ENCODE results near the gene CDK3.
"Not testable (repeated sequence)": the region's sequence is repeated elsewhere in the genome, so short reads cannot be mapped to it uniquely, and the experiment has no call there.

The CDK3 gene

GRCh38 chr17:76034428-76035350 is 34.0 kb downstream of the CDK3 start:
- in situ Hi-C loops (cut with MboI; ENCODE audit: low sequenced_read_pairs) = no loop called here

DNA sequence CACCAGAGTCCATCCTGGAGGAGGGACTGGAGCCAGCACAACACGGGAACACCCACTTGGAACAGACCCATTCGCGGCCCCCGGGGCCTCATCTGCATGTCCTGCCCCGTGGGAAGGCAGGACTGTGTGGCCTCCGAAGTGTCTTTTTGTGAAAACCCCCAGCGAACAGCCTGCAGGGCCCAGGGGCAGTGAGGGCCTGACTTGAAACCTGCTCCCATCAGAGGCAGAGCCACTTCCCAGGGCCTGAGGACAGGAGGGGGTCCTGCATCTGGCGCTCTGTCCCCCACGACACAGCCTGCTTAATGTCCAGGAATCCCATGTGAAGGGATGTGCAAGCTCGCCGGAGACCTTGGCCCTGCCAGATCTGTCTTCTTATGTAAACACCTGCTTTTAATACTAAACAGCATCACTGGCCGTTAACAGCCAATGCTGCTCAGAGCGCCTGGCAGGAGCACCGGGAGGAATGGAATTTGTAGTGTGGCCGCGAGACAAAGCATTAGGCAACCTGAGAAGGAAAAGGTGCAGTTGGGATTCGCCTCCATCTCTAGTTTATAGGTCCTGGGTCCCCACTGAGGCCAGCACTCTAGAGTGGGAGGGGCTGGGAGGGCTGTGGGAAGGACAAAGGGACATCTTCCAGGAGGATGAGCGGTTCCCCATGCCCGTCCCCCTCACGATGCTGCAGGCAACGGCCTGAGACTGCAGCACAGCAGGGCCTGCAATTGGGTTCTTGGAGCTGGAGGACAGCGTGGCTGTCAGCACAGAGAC is 36.0 kb downstream of the CDK3 start:
- in situ Hi-C loops (cut with MboI; ENCODE audit: low sequenced_read_pairs) = no loop called here

GRCh38 chr17:76038050-76038449 is 37.4 kb downstream of the CDK3 start:
- in situ Hi-C loops (cut with MboI; ENCODE audit: low sequenced_read_pairs) = no loop called here

DNA sequence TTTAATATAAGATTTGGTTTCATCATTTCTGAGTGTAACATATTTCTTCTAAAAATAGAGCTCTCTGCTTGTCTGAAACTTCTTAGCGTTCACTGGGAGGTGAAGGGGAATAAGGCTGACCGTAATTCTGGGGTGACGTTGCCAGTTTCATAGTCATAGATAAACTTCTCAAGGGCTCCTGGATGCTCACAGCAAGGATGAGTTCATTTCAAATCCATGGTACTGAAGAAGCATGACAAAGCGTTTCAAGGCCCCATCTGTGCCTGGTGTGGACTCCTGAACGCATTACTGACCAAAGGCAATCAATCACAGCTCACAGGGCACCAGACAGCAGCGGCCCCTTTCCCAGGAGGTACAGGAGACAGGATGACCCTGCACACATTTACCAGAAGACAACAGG is 38.5 kb downstream of the CDK3 start:
- in situ Hi-C loops (cut with MboI; ENCODE audit: low sequenced_read_pairs) = no loop called here

DNA sequence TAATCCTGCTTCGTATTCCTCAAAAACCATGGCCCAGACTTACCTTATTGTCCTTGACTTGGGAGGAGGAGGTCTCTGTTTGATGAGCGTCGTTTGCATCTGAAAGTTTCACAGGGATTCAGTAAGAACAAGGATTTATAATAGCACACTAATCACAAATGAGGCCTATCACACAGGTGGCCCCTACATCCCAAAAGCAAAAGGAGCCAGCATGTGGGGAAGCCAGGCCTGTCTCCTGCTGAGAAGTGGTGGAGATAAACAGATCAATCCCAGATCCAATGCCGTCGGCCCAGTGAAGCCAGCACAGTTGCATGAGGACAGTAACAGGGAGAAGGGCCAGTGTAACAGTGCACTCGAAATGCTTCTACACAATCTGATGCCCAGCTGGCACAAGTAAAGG is 39.7 kb downstream of the CDK3 start:
- in situ Hi-C loops (cut with MboI; ENCODE audit: low sequenced_read_pairs) = no loop called here

GRCh38 chr17:76042868-76043267 is 42.2 kb downstream of the CDK3 start:
- in situ Hi-C loops (cut with MboI; ENCODE audit: low sequenced_read_pairs) = not testable (repeated sequence)

DNA sequence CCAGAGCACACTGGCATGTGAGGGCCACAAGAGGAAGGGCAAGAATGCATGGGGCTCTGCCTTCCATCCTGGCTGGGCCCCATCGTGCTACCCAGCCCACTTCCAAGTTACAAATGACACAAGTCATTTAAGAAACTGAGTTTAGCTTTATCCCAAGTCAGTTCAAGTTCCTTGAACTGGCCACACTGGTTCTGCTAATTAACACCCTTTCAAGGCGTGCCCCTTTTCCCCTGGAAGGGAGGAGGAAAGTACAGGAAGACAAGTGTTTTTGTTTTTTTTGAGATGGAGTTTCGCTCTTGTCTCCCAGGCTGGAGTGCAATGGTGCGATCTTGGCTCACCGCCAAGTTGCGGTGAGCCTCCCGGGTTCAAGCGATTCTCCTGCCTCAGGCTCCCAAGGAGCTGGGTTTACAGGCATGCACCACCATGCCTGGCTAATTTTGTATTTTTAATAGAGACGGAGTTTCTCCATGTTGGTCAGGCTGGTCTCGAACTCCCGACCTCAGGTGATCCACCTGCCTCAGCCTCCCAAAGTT is 43.9 kb downstream of the CDK3 start:
- in situ Hi-C loops (cut with MboI; ENCODE audit: low sequenced_read_pairs) = not testable (repeated sequence)

DNA sequence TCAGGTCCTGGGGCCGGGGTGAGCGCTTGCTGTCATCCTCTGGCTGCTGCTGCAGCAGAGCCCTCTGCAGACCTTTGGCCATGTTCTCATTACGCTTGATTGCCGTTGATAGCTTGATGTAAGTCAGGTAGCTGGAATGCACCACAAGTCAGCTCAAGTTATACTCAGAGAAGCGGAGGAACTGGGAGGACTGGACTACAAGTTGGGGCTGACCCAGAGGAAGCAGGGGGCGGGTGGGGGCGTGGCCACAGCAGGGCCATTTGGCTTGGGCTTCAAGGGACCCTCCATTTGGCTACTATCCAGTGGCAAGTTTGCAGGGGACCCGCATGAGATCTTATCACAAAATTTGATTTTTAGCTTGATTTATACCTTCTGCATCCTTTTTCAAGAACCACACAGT is 45.4 kb downstream of the CDK3 start:
- in situ Hi-C loops (cut with MboI; ENCODE audit: low sequenced_read_pairs) = no loop called here

- in situ Hi-C loops (cut with MboI; ENCODE audit: low sequenced_read_pairs) = no loop called here
These were observed 47.5 kb downstream of the CDK3 start for GRCh38 chr17:76048025-76048605.

GRCh38 chr17:76048711-76049110 is 48.1 kb downstream of the CDK3 start:
- in situ Hi-C loops (cut with MboI; ENCODE audit: low sequenced_read_pairs) = no loop called here

DNA sequence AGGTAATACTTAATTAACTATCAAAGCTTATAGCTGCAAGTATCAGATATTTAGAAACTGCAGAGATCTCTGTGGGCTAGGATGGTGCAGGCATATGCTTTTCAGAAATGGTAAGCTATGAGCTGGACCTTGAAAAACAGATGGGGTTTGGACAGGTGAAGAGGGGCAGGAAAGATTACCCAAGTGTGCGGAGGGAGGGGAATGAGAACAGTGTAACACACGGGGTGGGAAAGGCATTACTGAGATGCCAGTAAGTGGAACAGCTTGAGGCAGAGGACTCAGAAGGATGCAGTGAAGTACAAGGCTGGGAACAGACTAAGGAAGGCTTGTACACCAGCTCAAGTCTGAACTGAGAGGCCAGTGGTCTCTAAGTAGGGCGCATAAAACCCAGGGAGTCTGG is 48.6 kb downstream of the CDK3 start:
- in situ Hi-C loops (cut with MboI; ENCODE audit: low sequenced_read_pairs) = no loop called here

- in situ Hi-C loops (cut with MboI; ENCODE audit: low sequenced_read_pairs) = no loop called here
These were observed 49.3 kb downstream of the CDK3 start for GRCh38 chr17:76049836-76050537.

DNA sequence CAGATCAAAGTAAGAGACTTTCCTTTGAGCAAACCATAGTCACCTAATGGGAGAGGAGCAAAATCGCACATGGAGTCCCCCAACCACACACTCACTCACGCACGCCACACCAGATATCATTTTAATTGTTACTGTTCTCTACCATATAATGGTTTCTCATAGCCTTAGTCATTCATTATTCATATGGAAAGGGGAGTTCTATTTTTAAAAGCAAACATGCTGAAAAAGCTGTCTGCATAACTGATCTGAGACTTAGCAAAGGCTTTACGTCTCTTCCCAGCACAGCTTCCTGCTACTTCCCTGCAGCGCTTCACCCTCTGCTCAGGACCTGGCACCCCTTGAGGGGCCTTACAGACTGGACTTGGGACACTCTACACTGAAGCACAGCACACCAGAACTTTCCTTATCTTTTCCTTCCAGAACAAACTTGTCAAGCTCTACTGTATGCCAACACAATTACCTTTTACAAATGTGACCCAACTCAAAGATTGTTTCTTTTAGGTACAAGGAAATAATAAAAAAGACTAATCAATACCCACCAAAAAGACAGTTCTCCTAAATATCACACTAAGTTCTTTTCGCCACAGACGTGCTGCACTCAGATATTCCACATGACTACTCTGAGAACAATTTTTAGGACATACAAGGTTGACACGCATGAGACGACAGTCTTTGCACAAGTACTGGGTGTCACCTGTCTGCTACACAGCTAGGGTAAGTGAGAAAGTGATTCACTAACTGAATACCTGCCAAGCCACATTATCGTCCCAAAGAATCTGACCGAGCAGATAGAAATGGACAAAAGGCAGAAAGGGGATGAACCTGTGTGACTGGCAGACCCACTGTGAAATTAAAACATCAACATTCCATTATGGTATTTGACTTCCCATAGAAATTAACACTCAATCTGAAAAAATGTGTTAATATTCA is 50.1 kb downstream of the CDK3 start:
- in situ Hi-C loops (cut with MboI; ENCODE audit: low sequenced_read_pairs) = no loop called here

DNA sequence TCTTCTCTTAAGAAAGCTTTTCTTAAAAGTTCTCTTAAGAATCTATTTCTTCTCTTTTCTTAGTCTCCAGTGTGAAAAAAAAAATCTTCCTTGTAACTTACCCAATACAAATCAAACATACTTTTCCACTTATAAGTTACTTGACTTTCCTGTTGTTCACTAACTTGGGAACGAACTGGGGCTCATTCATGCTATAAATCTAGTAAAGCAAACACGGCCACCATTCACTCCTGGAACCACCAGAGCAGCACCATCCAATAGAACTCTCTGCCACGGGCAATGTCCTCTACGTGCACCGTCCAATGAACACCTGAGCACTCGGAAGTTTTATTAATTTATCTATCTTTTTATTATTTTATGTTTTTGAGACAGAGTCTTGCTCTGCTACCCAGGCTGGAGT is 50.9 kb downstream of the CDK3 start:
- in situ Hi-C loops (cut with MboI; ENCODE audit: low sequenced_read_pairs) = no loop called here

DNA sequence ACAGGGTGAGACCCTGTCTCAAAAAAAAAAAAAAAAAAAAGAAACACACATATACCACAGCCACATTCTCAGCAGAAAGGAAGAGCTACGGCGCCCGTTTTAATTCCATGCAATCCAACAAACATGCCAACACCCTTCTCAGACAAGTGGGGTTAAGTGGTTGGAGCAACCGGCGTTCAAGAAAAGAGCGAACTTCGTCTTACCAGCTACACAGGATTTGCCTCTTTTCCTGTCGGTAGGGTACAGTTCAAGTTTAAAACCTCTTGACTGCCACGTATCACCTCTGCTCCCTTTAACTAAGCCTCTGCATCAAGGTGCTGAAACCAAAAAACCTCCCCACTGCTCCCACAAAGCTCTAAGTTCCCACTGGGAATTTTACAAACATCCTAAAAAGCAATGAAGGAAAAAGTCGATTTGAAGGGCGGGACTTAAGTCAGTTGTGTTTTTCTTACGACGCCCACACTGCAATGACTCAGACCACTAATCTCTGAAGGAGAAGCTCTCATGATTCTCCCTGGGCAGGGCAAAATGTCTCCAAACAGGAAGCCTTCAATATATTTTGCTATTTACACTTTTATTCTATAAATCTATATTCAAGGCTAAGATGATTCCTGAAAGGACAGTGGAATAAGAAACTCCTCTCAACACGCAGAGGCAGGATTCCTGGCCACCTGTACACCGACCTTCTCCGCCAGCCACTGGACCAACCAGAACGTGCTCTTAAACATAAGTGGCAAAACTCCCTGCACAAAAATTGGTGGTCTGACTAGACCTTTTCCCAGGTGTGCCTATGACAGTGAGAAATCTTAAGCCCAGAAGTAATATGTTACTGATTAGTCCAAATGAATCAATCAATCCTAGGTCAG is 52.8 kb downstream of the CDK3 start:
- in situ Hi-C loops (cut with MboI; ENCODE audit: low sequenced_read_pairs) = no loop called here

GRCh38 chr17:76054112-76054476 is 53.4 kb downstream of the CDK3 start:
- in situ Hi-C loops (cut with MboI; ENCODE audit: low sequenced_read_pairs) = no loop called here

Measured in HL-60/S4 (cell line).